Transverse colon (tissue), 4 donors: Measurements from ENCODE around the gene TP53I11. TPM values are rescaled to one million over a fixed set of nuclear protein-coding genes. Genes with fewer than 3 reads are reported as not detected.

Experiments
- DNase-seq: peaks from one replicate; pipeline ENCODE4 v3.0.0-alpha.2; 2019
- H3K27ac ChIP-seq, 4 donors: fragments of 200-600 bp; sonication (generic); 2 replicates each; pipeline ENCODE4 v1.5.1; 2016 to 2018; ENCODE audit warnings: inconsistent platforms in 4 of 4
- H3K27me3 ChIP-seq: fragments of 200-600 bp; sonication (generic); 2 replicates; pipeline ENCODE4 v1.5.1; 2017; ENCODE audit warnings: inconsistent platforms
- H3K36me3 ChIP-seq, 4 donors: fragments of 200-600 bp; sonication (generic); 2 replicates each; pipeline ENCODE4 v1.5.1; 2017 to 2019; ENCODE audit warnings: inconsistent platforms in 4 of 4
- H3K4me1 ChIP-seq, 4 donors: fragments of 200-600 bp; sonication (generic); 2 replicates each; pipeline ENCODE4 v1.5.1; 2017 to 2020; ENCODE audit warnings: inconsistent platforms in 4 of 4
- H3K4me3 ChIP-seq, 4 donors: fragments of 200-600 bp; sonication (generic); 1 replicate in 1 of 4; 2 replicates in 3 of 4; pipeline versions ENCODE4 v1.5.1 to v1.6.1; 2017 to 2019; ENCODE audit warnings: inconsistent platforms in 4 of 4
- H3K9me3 ChIP-seq, 2 donors: fragments of 200-600 bp; sonication (generic); 2 replicates each; pipeline ENCODE4 v1.5.1; 2017 to 2019; ENCODE audit warnings: inconsistent platforms in 2 of 2
- EP300 ChIP-seq: sonication (generic); formaldehyde crosslinking; IDR thresholded peaks from one replicate; pipeline ENCODE4 v1.6.1; 2017; ENCODE audit warnings: antibody characterized with exemption, low read depth
- POLR2A ChIP-seq: fragments of 450-650 bp; IDR thresholded peaks from one replicate; pipeline ENCODE4 v1.6.1; 2016; ENCODE audit warnings: antibody characterized with exemption, mild to moderate bottlenecking, moderate library complexity
- POLR2AphosphoS5 ChIP-seq, 3 donors: sonication (generic); formaldehyde crosslinking; IDR thresholded peaks; one replicate each; pipeline ENCODE4 v1.6.1; 2016; ENCODE audit warnings: antibody characterized with exemption in 3 of 3
- WGBS, 2 donors: methylation state at CpG; one replicate each; pipeline ENCODE4 v1.1.5; 2018; ENCODE audit warnings: low coverage in 1 of 2; 5-methylcytosine and 5-hydroxymethylcytosine counted together
- in situ Hi-C, 4 donors: fragments of 200-750 bp; cut with MboI; loops; one replicate each; pipeline versions ENCODE4 v1.15.0 to v1.15.1; 2017; ENCODE audit warnings: low sequenced_read_pairs in 3 of 4, low pct_ligation_motif_present in 1 of 4, low pct_unique_long_range_greater_than_20kb in 1 of 4
- intact Hi-C: fragments of 100-400 bp; cut with DNase I; formaldehyde crosslinking; loops from one replicate; pipeline ENCODE4 v1.15.1; 2023; ENCODE audit warnings: low total_unique reads
- total RNA-seq, 4 donors: library from RNA; depleted of rRNA; stranded (reverse); fragments of >200 nt; gene quantifications; one replicate each; pipeline ENCODE4 v1.1.0, GENCODE V29; 2016
- TF ChIP-seq, protein P1 (sequence below), 5 experiments: fragments of 200-600 bp in 3 of 5; fragments of 450-650 bp in 2 of 5; sonication (generic) in 3 of 5; IDR thresholded peaks; 1 replicate in 2 of 5; 2 replicates in 3 of 5; pipeline ENCODE4 v1.5.1; 2016 to 2017; ENCODE audit warnings: antibody characterized with exemption in 5 of 5, inconsistent platforms in 3 of 5, mild to moderate bottlenecking in 2 of 5, moderate library complexity in 1 of 5

Gene TP53I11
- total RNA-seq, 4 donors from 2014 or later = 41.5 to 90.0 (median 56.4) TPM

DNA sequence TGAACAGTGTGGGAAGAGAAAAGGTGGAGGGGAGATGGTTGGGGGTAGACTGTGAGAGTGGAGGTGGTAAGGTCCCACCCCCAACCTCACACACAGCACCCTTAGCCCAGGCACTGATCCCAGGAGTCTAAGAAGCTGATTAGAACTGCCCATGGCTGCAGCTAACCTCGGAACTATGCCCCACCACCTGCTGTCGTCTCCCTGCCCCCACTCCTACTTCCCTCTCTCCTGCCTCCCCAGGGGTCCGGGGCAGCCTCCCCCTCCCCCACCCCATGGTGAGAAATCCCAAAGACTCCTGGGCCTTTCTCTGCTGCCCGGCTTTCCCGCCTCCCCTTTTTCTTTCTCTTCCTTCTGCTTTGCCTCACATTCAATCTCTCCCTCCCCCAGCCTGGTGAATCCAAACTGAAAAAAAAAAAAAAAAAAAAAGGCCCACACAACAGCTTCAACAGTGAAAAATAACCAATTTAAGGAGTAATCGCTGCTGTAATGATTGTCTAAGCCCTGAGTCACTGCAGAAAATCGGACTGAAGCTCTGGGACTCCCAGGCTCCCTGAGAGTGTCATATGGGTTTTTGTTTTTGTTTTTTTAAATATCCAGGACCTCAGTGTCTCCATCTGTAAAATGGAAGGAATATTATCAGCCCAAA lies 9.6 kb upstream of the TP53I11 start:
- no peak overlapping the region for H3K4me3 ChIP-seq
- H3K4me1 ChIP-seq = peaks cover 0 to 39% (median 23%) of the 10 kb centered on the region in 4 donors
- DNase-seq = no peak
- no peaks in the 10 kb centered on the region for H3K27me3 ChIP-seq
- H3K36me3 ChIP-seq = no peaks in the 10 kb centered on the region
- intact Hi-C loops (no loop called here), in situ Hi-C loops (no loop called here)
- no peak overlapping the region for H3K27ac ChIP-seq
- no peaks in the 10 kb centered on the region for H3K9me3 ChIP-seq
- 57 to 80% methylated on average over 2 to 7 of the region's 7 CpGs for WGBS, 2 donors
- TF ChIP-seq POLR2AphosphoS5 (IDR thresholded peaks at IDR 0.05) (no peak), POLR2A (no peak), EP300 (no peak)
- TF ChIP-seq, protein P1, sequence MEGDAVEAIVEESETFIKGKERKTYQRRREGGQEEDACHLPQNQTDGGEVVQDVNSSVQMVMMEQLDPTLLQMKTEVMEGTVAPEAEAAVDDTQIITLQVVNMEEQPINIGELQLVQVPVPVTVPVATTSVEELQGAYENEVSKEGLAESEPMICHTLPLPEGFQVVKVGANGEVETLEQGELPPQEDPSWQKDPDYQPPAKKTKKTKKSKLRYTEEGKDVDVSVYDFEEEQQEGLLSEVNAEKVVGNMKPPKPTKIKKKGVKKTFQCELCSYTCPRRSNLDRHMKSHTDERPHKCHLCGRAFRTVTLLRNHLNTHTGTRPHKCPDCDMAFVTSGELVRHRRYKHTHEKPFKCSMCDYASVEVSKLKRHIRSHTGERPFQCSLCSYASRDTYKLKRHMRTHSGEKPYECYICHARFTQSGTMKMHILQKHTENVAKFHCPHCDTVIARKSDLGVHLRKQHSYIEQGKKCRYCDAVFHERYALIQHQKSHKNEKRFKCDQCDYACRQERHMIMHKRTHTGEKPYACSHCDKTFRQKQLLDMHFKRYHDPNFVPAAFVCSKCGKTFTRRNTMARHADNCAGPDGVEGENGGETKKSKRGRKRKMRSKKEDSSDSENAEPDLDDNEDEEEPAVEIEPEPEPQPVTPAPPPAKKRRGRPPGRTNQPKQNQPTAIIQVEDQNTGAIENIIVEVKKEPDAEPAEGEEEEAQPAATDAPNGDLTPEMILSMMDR (IDR thresholded peaks at IDR 0.05) = no peak

GRCh38 chr11:44959064-44959463 lies 8.4 kb upstream of the TP53I11 start:
- TF ChIP-seq POLR2A = no peak
- TF ChIP-seq, protein P1 (IDR thresholded peaks at IDR 0.05) = no peak
- no peak for TF ChIP-seq POLR2AphosphoS5 (IDR thresholded peaks at IDR 0.05)
- no peak for TF ChIP-seq EP300
- intact Hi-C loops (no loop called here), in situ Hi-C loops (no loop called here)
- Histone ChIP-seq H3K4me1 (peaks cover 5 to 52% (median 33%) of the 10 kb centered on the region in 4 donors), H3K4me3 (no peak overlapping the region), H3K9me3 (no peaks in the 10 kb centered on the region), H3K27me3 (no peaks in the 10 kb centered on the region), H3K27ac (peak overlapping the region; percentile 51 to 78 (median 54)), H3K36me3 (no peaks in the 10 kb centered on the region)
- no peak for DNase-seq
- WGBS, 2 donors = 62 to 70% methylated on average over 2 to 3 of the region's 3 CpGs

DNA sequence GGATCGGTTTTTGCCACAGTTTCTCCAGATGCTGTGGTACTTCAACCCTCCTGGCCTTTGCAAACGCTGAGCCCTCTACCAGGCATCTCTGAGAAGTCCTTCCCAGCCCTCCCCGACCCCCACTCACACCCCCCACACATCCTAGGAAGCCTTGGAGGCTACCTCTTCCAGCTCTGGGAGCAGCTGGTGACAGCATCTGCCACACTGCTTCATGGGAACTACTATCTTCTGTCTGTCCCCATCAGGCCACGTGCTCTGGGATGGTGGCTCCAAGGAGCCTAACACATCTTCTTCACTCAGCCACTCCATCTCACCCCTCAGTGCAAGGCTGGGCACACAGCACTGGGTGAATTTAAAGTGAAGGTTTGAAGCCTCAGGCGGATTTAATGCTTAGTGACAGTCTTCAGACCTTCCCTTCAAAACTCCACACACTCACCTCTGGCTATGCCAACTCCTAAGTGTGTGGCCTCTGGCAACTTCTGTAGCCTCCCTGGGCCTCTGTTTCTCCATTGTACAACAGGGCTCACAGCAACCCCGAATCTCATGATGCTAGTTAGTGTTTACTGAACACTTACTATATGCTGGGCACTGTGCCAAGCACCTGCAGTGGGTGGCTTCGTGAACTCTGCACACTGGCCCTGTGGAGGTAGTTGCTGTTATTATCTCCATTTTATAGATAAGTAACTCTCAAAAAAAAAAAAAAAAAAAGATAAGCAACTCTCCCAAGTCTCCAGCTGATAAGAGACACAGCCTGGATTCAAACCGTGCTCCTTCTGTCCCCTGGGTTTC lies 7.3 kb upstream of the TP53I11 start:
- intact Hi-C loops = no loop called here
- DNase-seq = peak; percentile 67
- Histone ChIP-seq H3K9me3 (no peaks in the 10 kb centered on the region), H3K4me3 (no peak overlapping the region), H3K4me1 (peaks cover 5 to 60% (median 33%) of the 10 kb centered on the region in 4 donors), H3K36me3 (no peaks in the 10 kb centered on the region), H3K27ac (peak overlapping the region; percentile 51 to 78 (median 54)), H3K27me3 (no peaks in the 10 kb centered on the region)
- WGBS, 2 donors = 48 to 65% methylated on average over 4 to 8 of the region's 8 CpGs
- TF ChIP-seq POLR2A (no peak), EP300 (no peak), POLR2AphosphoS5 (IDR thresholded peaks at IDR 0.05) (no peak)
- TF ChIP-seq, protein P1 (IDR thresholded peaks at IDR 0.05) = no peak
- in situ Hi-C loops = no loop called here

- in situ Hi-C loops = no loop called here
- DNase-seq = no peak
- Histone ChIP-seq H3K4me1 (peaks cover 5 to 66% (median 33%) of the 10 kb centered on the region in 4 donors), H3K27me3 (no peaks in the 10 kb centered on the region), H3K9me3 (no peaks in the 10 kb centered on the region), H3K27ac (no peak overlapping the region), H3K4me3 (peak overlapping the region in 1 of 4 donors; percentile 8), H3K36me3 (no peaks in the 10 kb centered on the region)
- 65% methylated on average over 35 of the region's 35 CpGs; no CpG with 5 or more reads in 1 of the 2 donors for WGBS, 2 donors
- intact Hi-C loops = no loop called here
- TF ChIP-seq, protein P1 (IDR thresholded peaks at IDR 0.05) = no peak
- TF ChIP-seq POLR2AphosphoS5 (IDR thresholded peaks at IDR 0.05) = no peak
These were observed 6.4 kb upstream of the TP53I11 start for GRCh38 chr11:44957040-44957515.
